SIG-M5 treated with dmso at 0.1 percent for 504 hours (cell line): Measurements from ENCODE around the gene IL1RL2.

Source experiments
- DNase-seq: peaks from one replicate; lab custom pipeline; 2025; ENCODE audit not compliant: unreplicated experiment; lab: John Stamatoyannopoulos, UW

IL1RL2 gene

GRCh38 chr2:102262216-102263129 is 75.7 kb downstream of the IL1RL2 start:
- DNase-seq: peak; percentile 25

- no peak for DNase-seq
Observed at GRCh38 chr2:102264952-102265351, 78.1 kb downstream of the IL1RL2 start.

GRCh38 chr2:102266204-102266603 is 79.4 kb downstream of the IL1RL2 start:
- no peak for DNase-seq

- DNase-seq: no peak
Observed at GRCh38 chr2:102267774-102268173, 81.0 kb downstream of the IL1RL2 start.

- DNase-seq: no peak
Observed at GRCh38 chr2:102268510-102269199, 81.8 kb downstream of the IL1RL2 start.

GRCh38 chr2:102269200-102269524 is 82.3 kb downstream of the IL1RL2 start:
- peak; percentile 8 for DNase-seq

GRCh38 chr2:102271844-102272243 is 85.0 kb downstream of the IL1RL2 start:
- DNase-seq: peak; percentile 11

- no peak for DNase-seq
Observed at GRCh38 chr2:102273619-102274211, 86.9 kb downstream of the IL1RL2 start.

GRCh38 chr2:102276549-102277201 is 89.9 kb downstream of the IL1RL2 start:
- DNase-seq: no peak

GRCh38 chr2:102277202-102277700 is 90.4 kb downstream of the IL1RL2 start:
- DNase-seq: no peak

GRCh38 chr2:102278720-102279390 is 92.0 kb downstream of the IL1RL2 start:
- no peak for DNase-seq

- no peak for DNase-seq
Observed at GRCh38 chr2:102279391-102279735, 92.5 kb downstream of the IL1RL2 start.

- peak; percentile 40 for DNase-seq
Observed at GRCh38 chr2:102282678-102283091, 95.9 kb downstream of the IL1RL2 start.

GRCh38 chr2:102283996-102284395 is 97.2 kb downstream of the IL1RL2 start:
- DNase-seq: peak; percentile 10

- no peak for DNase-seq
Observed at GRCh38 chr2:102284611-102285010, 97.8 kb downstream of the IL1RL2 start.

GRCh38 chr2:102285368-102285767 is 98.5 kb downstream of the IL1RL2 start:
- DNase-seq: no peak

- DNase-seq: no peak
Observed at GRCh38 chr2:102286041-102286440, 99.2 kb downstream of the IL1RL2 start.

GRCh38 chr2:102289129-102289528 is 102.3 kb downstream of the IL1RL2 start:
- no peak for DNase-seq
